HFF-Myc (cell line): Measurements from ENCODE around the gene DCTD.

Experiments
- DNase-seq: peaks from one replicate; pipeline ENCODE4 v3.0.0-alpha.2; 2011; ENCODE audit warnings: low read depth; ENCODE audit errors: extremely low read depth
- H3K4me3 ChIP-seq: replicated peaks from 2 replicates; pipeline ENCODE4 v1.5.1; 2011; ENCODE audit warnings: low read depth, mild to moderate bottlenecking, control low read depth, low read length
- CTCF ChIP-seq: IDR thresholded peaks from 2 replicates; pipeline ENCODE4 v1.5.1; 2012; ENCODE audit warnings: mild to moderate bottlenecking, low read depth, low read length, control low read depth; ENCODE audit errors: missing control alignments

The DCTD gene

DNA sequence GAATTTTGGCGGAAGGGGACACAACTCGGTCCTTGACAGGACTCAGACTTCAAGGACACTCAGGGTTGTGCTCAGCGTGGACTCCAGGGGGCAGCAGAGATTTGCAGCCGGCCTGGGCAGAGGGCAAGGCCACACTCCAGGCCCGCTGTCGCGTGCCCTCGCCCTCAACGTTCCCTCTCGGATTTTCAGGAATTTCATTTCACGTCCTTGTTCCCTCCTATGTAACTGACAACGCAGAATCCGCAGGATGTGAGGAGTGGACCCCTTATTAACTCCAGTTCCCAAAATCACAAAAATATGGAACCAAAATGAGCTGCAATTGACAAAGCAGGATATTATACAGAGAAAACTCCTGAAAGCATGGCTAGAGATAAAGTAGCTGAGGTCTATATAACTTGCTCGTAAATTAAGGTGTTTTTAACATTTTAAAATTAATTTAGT, 21.0 kb upstream of the DCTD start:
- DNase-seq = no peak
- H3K4me3 ChIP-seq = no peak overlapping the region
- peak; percentile 98 for TF ChIP-seq CTCF

- no peak for TF ChIP-seq CTCF
- no peak overlapping the region for H3K4me3 ChIP-seq
- DNase-seq = no peak
Measured at GRCh38 chr4:182937268-182938204, 20.4 kb upstream of the DCTD start.

DNA sequence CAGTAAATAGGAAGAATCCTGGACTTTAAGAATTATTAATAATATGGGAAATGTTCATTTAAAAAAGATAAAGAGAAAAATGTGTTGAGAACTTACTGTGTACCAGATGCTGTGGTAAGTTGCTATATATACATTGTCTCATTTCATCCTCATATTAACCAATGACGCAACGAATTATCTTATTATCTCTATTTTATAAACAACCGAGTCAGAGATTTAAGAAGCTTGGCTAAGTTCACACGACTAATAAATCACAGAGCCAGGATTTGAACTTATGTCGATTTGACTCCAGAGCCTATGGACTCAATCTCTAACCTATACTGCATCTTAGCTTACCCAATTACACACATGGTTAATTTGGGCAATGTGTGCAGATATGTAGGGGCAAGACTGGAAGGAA, 15.5 kb upstream of the DCTD start:
- DNase-seq = no peak
- no peak overlapping the region for H3K4me3 ChIP-seq
- no peak for TF ChIP-seq CTCF

DNA sequence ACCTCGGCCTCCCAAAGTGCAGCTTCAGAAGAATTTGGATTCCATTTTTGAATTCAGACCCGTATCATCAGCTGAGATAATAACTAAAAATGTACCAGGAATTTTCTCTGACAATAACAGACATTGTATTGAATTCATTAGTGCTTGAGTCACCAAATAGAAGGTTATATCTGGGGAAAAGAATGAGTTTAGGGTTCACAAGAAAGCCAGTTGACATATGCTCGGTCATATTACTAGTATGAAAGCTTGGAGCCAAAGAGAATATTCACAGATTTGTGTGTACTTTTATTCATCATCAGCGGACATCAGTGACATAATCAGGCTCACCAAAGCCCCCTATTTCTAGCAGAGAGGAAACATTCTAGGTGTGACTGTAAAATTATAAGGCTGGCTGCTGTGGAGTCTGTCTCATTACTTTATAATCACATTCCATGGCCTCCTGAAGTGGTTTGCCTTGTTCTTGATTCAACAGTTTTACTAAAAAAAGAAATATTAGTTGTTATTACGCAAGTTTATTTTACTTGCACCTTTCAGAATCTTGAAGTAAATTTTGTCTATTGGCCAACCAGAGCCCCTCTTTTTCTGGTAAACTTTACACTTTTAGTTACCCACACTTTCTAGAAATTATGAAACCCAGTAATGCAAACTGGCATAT, 14.6 kb upstream of the DCTD start:
- TF ChIP-seq CTCF = no peak

GRCh38 chr4:182930889-182931288, 13.7 kb upstream of the DCTD start:
- no peak for DNase-seq
- no peak overlapping the region for H3K4me3 ChIP-seq
- no peak for TF ChIP-seq CTCF

More for the DNA sequence above, 14.6 kb upstream of the DCTD start:
- no peak for DNase-seq
- no peak overlapping the region for H3K4me3 ChIP-seq

DNA sequence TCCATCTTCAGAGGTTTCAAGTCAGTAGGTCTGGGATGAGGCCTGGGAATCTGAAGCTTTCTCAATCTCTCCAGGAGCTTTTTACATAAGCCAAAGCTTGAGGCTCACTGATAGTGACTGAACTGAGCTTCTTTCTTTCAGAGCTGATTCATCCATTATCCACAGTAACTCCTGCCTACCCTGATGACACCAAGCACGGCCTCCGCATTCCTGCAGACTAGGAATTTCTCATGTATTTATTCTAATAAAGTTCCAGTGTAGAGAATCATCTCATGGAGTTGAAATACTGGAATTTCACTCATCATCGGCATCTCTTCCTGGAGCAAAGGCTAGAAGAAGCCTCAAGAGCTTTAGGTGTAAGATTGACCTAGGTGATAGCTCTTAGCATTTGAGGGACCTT, 12.1 kb upstream of the DCTD start:
- no peak for TF ChIP-seq CTCF
- no peak for DNase-seq
- no peak overlapping the region for H3K4me3 ChIP-seq
